ENCODE data around the gene PLCG1.

PLCG1 gene

GRCh38 chr20:41165001-41165882 lies 27.9 kb downstream of the PLCG1 start:
- H3K27me3 Mint-ChIP-seq, result no peaks in the 10 kb centered on the region
- H3K9me3 Mint-ChIP-seq, result no peaks in the 10 kb centered on the region
- peaks cover 81% of the 10 kb centered on the region for H3K36me3 Mint-ChIP-seq (ENCODE audit: low read depth)
- H3K4me1 Mint-ChIP-seq (ENCODE audit: low read depth), result peaks cover 60% of the 10 kb centered on the region
- no peak overlapping the region for H3K4me3 Mint-ChIP-seq
- H3K27ac Mint-ChIP-seq, result peak overlapping the region; percentile 42

GRCh38 chr20:41166201-41167117 lies 29.1 kb downstream of the PLCG1 start:
- Mint-ChIP-seq H3K4me1 (ENCODE audit: low read depth) (peaks cover 48% of the 10 kb centered on the region), H3K4me3 (no peak overlapping the region), H3K36me3 (ENCODE audit: low read depth) (peaks cover 80% of the 10 kb centered on the region), H3K27ac (peak overlapping the region; percentile 42), H3K27me3 (no peaks in the 10 kb centered on the region), H3K9me3 (no peaks in the 10 kb centered on the region)

- Mint-ChIP-seq H3K36me3 (ENCODE audit: low read depth) (peaks cover 83% of the 10 kb centered on the region), H3K4me3 (no peak overlapping the region), H3K4me1 (ENCODE audit: low read depth) (peaks cover 48% of the 10 kb centered on the region)
Measured at GRCh38 chr20:41167118-41167470, 29.8 kb downstream of the PLCG1 start.

DNA sequence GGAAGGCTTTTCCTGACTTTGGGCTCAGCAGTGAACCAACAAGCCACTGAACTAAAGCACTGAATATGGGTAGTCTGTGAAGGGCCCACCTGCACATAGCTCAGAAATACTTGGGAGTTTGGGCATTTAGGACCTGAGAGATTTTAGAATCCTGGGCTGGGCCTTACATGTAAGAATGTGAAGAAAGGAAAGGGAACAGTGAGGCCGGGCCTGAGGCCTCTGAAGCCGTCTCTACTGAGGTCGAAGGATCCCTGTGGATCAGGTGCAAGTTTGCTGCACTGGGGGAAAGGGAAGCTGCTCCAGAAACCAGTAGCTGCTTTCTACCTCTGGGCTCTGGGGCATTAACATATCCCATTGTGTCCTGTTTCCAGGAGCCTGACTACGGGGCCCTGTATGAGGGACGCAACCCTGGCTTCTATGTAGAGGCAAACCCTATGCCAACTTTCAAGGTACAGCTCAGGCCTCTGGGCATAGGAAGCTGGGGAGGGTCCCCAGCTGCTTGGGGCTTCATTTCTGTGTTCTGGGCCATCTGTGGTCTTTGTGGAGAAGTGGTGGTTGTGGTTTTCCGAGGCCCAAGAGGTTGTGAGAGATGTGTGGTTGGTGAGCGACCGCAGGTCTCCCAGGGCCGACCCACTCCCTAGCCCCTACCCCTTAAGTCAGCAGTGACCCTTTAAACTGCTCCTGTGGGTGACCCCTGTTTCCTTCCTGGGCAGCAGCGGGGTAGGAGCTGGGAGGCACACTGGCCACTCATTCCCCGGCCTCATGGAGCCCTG lies 30.3 kb downstream of the PLCG1 start:
- Mint-ChIP-seq H3K27me3 (no peaks in the 10 kb centered on the region), H3K9me3 (no peaks in the 10 kb centered on the region), H3K36me3 (ENCODE audit: low read depth) (peaks cover 81% of the 10 kb centered on the region), H3K4me1 (ENCODE audit: low read depth) (peaks cover 45% of the 10 kb centered on the region), H3K27ac (peak overlapping the region; percentile 22), H3K4me3 (no peak overlapping the region)

More at GRCh38 chr20:41167118-41167470, 29.8 kb downstream of the PLCG1 start:
- Mint-ChIP-seq H3K27ac (peak overlapping the region; percentile 22), H3K9me3 (no peaks in the 10 kb centered on the region), H3K27me3 (no peaks in the 10 kb centered on the region)

DNA sequence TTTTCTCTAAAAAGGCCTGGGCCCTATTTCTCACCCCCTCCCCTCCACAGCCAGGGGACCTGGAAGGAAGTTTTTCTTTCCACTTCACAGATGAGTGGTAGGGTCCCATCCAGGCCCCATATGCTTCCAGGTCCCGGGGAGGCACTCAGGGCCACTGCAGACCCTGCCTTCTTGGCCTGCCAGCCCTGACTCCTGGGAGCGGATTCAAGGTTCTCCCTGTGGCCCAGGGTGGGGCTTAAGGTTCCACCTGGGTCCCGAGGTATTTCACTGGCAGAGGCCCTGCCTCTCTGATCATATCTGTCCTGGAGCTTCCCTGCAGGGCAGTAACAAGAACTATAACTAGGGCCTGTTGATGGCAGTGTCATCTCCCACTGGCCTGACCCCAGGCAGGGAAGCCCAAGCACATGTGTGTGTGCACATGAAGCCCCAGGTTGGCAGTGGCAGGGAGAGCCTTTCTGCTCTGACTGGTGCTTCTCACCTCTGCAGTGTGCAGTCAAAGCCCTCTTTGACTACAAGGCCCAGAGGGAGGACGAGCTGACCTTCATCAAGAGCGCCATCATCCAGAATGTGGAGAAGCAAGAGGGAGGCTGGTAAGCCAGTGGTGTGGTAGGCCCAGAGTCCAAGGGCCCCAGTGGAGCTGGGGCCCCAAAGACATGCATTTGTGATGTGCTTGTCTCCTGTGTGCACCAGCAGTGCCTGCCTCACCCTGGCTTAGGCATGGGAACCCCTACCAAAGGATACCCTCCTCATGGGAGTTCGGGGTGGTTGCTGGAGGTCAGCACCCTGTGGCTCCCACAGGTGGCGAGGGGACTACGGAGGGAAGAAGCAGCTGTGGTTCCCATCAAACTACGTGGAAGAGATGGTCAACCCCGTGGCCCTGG lies 31.2 kb downstream of the PLCG1 start:
- Mint-ChIP-seq H3K4me1 (ENCODE audit: low read depth) (peaks cover 37% of the 10 kb centered on the region), H3K36me3 (ENCODE audit: low read depth) (peaks cover 79% of the 10 kb centered on the region), H3K27me3 (no peaks in the 10 kb centered on the region), H3K4me3 (no peak overlapping the region), H3K9me3 (no peaks in the 10 kb centered on the region), H3K27ac (no peak overlapping the region)

DNA sequence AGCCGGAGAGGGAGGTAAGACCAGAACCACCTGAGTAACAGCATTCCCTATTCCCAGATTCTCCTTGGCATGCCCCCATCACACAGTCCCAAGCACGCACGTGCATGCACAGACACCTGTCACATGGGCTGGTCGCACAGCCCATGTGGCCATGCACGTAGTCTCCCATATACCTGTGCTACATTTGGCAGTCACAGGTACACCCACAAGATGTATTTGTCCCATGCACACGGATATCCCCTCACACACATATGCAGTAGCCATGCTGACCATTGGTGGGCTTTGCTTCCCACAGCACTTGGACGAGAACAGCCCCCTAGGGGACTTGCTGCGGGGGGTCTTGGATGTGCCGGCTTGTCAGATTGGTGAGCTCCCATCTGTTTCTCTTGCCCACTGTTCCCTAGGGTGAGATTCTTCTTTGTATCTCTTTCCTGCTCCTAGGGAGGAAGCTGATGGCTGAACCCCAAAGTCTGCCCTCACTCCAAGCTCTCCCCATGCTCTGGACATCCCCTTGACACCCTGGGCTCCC lies 31.9 kb downstream of the PLCG1 start:
- Mint-ChIP-seq H3K4me3 (no peak overlapping the region), H3K27ac (peak overlapping the region; percentile 31), H3K27me3 (no peaks in the 10 kb centered on the region), H3K36me3 (ENCODE audit: low read depth) (peaks cover 77% of the 10 kb centered on the region), H3K9me3 (no peaks in the 10 kb centered on the region), H3K4me1 (ENCODE audit: low read depth) (peaks cover 33% of the 10 kb centered on the region)

- Mint-ChIP-seq H3K27me3 (no peaks in the 10 kb centered on the region), H3K4me3 (no peak overlapping the region), H3K9me3 (no peaks in the 10 kb centered on the region), H3K4me1 (ENCODE audit: low read depth) (peaks cover 30% of the 10 kb centered on the region), H3K27ac (peak overlapping the region; percentile 31), H3K36me3 (ENCODE audit: low read depth) (peaks cover 80% of the 10 kb centered on the region)
Measured at GRCh38 chr20:41169791-41170351, 32.5 kb downstream of the PLCG1 start.

GRCh38 chr20:41170386-41171105 lies 33.2 kb downstream of the PLCG1 start:
- Mint-ChIP-seq H3K27ac (no peak overlapping the region), H3K4me3 (no peak overlapping the region), H3K4me1 (ENCODE audit: low read depth) (peaks cover 25% of the 10 kb centered on the region), H3K9me3 (no peaks in the 10 kb centered on the region), H3K27me3 (no peaks in the 10 kb centered on the region), H3K36me3 (ENCODE audit: low read depth) (peaks cover 80% of the 10 kb centered on the region)

GRCh38 chr20:41171736-41172295 lies 34.5 kb downstream of the PLCG1 start:
- Mint-ChIP-seq H3K27ac (peak overlapping the region; percentile 69), H3K4me3 (no peak overlapping the region), H3K36me3 (ENCODE audit: low read depth) (peaks cover 78% of the 10 kb centered on the region)

DNA sequence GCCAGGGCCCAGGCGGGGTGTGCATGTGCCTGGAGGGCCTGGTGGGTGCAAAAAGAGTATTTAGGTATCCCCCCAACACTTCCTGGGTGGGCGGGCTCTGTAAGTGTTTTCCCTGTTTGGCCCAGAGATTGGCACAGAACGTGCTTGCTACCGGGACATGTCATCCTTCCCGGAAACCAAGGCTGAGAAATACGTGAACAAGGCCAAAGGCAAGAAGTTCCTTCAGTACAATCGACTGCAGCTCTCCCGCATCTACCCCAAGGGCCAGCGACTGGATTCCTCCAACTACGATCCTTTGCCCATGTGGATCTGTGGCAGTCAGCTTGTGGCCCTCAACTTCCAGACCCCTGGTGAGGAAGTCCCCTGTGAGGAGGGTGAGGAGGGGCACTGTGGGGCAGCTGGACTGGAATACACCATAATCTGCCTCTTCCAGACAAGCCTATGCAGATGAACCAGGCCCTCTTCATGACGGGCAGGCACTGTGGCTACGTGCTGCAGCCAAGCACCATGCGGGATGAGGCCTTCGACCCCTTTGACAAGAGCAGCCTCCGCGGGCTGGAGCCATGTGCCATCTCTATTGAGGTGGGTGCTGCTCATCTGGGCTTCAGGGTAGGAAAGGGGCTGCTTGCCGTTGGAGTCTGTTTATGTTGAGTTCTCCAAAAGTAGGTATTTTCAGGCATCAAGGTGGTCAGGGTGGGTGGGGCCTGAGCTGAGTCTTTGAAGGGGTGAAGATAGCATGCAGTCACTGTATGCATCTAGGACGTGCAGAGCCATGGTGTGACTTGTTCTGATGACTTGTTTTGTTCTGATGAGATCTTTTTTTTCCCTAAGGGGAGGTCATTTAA lies 35.2 kb downstream of the PLCG1 start:
- H3K27me3 Mint-ChIP-seq, result no peaks in the 10 kb centered on the region
- H3K36me3 Mint-ChIP-seq (ENCODE audit: low read depth), result peaks cover 70% of the 10 kb centered on the region
- H3K4me1 Mint-ChIP-seq (ENCODE audit: low read depth), result peaks cover 12% of the 10 kb centered on the region
- H3K9me3 Mint-ChIP-seq, result no peaks in the 10 kb centered on the region
- peak overlapping the region; percentile 12 for H3K27ac Mint-ChIP-seq
- no peak overlapping the region for H3K4me3 Mint-ChIP-seq

More at GRCh38 chr20:41171736-41172295, 34.5 kb downstream of the PLCG1 start:
- no peaks in the 10 kb centered on the region for H3K27me3 Mint-ChIP-seq
- H3K9me3 Mint-ChIP-seq, result no peaks in the 10 kb centered on the region
- peaks cover 19% of the 10 kb centered on the region for H3K4me1 Mint-ChIP-seq (ENCODE audit: low read depth)

GRCh38 chr20:41173161-41173721 lies 35.9 kb downstream of the PLCG1 start:
- H3K9me3 Mint-ChIP-seq, result no peaks in the 10 kb centered on the region
- peaks cover 7% of the 10 kb centered on the region for H3K4me1 Mint-ChIP-seq (ENCODE audit: low read depth)
- peak overlapping the region; percentile 45 for H3K27ac Mint-ChIP-seq
- no peaks in the 10 kb centered on the region for H3K27me3 Mint-ChIP-seq
- peaks cover 72% of the 10 kb centered on the region for H3K36me3 Mint-ChIP-seq (ENCODE audit: low read depth)
- H3K4me3 Mint-ChIP-seq, result no peak overlapping the region

All from stimulated activated naive CD8-positive, alpha-beta T cell treated with anti-CD3 and anti-CD28 coated beads, Interleukin-15, Interleukin-2, amounts not matched to agents 100 ng/mL and 50 ng/mL, for 24 hours (primary cell).